GM19468 (cell line): Measurements from ENCODE around the gene KCNA2.

ENCODE experiments used
- ATAC-seq: cut with Tn5 transposase; IDR thresholded peaks from one replicate; pipeline ENCODE4 v1.9.1; 2021; ENCODE audit warnings: mild to moderate bottlenecking, moderate library complexity, moderate number of reproducible peaks; ENCODE audit not compliant: unreplicated experiment; ENCODE audit errors: extremely low read depth

KCNA2 gene

DNA sequence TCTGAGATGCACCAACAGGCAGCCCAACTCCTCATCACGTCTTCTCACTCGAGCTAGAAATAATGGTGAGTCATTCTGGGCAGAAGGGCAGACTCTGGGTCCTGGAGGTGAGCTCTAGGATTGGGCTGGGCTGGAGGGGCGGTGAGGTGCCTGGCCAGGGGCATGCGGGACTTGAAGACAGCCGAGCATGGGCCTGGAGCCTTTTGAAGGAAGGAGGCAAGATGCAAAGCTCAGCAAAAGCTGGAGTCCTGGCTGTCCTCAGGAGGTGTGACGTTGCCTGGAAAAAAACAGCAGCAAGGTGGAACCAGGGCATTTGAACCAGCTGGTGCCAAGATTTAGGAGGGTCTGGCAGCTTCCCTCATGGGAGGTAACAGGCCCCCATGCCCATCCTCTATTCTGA lies 712 bp downstream of the KCNA2 start:
- no peak for ATAC-seq

DNA sequence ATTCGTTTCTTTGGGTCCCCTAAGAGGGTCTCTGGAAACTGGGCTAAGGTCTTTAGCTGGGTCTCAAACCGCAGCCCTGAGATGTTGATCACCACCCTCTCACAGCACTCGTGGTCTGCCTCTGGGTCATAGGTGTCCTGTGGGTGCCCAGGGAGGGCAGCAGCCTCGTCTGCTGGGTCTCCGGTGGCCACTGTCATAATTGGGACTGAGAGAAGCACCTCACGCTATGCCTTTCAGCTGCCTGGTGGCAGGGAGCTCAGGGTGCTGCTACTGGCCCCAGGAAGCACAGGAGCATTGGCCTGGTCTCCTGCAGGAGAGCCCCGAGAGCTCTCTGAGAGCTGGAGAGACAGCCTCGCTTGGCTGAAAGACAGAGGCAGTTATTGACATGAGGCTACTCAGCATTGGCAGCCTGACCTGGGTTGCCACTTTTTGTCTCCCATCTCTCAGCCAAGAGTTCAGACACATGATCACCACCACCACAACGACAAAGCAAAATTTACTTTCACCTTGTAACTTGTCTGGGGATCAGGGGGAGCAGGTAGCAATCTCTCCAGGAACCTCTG lies 1.5 kb downstream of the KCNA2 start:
- ATAC-seq, result no peak

DNA sequence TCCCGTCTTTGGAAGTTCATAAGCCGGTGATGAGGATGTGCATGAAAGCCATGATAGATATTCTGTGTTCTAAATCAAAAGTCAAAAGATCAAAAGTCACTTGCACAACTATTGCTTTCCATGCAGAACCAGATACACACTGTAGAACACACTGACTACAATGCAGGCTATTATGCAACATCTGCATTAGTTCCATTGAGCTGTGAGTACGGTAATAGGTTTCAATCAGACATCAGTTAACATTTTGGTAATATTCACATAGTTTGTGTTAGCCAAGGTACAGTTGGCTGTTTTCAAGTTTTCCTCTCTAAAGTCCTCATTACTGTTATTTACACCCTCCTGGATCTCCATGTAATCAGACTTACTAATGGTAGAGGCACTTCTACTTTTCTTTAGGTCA lies 3.1 kb downstream of the KCNA2 start:
- ATAC-seq, result no peak

DNA sequence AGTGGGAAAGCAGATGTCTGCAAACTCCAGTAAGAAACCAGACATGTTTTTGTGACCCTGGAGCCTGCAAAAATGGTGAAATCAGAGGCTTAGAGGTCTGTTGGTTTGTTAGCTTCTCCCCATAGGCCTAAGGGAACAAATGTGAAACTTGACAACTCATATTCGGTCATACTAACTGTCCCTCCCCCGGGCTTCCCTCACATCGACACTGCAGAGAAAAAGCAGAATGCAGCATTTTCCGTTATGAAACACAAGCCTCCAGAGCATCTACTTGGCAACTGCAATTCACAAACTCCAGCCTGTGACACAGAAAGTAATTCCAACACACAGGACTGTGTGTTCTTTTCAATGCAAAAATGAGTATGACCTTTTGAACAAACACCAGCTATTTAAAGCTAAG lies 3.7 kb downstream of the KCNA2 start:
- no peak for ATAC-seq

DNA sequence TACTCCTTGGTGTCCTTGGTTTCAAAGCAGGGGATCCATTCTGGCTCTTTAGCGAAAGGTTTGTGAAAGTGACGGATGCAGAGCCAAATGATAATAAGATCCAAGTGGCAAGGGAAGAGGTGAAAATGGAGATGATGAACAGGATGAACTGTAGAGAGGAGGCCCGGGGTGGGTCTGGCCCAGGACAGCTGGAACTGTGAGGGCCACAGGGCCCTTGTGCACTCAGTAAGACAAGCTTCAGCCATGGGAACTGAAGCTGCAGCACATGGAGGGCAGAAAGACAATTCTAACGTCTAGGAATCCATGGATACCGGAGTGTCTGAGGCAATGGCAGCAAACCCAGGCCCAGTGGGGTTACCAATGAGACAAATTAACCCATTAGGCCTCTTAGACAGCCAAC lies 4.8 kb downstream of the KCNA2 start:
- no peak for ATAC-seq

DNA sequence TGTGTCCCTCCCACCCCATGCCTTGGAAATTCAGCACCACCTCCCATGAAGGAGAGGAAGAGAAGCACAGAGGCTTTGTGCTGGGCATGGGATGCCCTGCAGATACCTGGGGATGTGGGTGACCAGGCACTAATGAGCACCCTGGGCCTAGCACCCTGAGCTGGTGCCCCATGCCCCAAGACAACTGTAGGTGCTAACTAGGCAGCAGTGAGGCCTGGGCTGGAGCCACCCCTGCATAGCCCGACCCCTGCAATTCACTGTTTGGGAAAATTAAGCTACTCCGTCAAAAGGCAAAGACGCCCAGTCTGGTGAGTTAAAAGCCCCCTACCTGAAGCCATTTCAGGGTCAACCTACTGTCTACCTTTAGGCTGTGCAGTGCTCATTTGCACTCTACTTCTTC lies 5.4 kb downstream of the KCNA2 start:
- no peak for ATAC-seq

DNA sequence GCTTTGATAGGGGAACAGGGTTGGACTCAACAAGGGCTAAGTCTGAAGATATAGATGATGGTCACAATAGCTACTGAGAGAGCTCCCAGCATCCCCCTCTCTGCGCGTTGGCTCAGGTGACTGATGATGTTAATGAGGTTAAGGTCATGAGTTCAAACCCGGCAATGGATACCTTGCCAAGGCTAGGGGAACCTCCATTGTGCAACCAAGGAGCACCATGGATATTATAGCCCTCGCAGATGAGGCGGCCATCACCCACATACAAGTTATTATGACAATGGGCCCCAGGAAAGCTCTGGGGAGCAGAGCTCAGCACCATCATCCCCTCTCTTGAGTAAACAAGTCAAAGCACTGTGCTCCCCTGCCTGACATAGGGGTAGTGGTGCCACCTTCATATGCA lies 8.2 kb downstream of the KCNA2 start:
- no peak for ATAC-seq

DNA sequence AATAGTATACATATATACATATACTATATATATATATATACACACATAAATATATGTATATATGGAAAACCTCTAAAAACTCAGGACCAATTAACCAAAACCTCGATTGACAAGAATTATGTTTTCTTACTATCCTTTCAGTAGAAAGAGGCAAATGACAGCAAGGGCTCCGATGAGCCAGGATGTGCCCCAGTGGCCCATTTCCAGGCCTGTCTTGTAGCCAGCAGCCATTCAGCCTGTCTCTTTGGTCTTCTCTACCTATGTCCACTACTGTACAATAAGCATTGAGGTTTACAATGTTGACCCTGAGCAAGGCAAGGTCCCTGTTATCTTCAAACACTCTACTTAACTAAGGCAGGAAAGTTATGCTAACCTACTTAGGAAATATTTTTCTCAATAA lies 9.8 kb downstream of the KCNA2 start:
- no peak for ATAC-seq

DNA sequence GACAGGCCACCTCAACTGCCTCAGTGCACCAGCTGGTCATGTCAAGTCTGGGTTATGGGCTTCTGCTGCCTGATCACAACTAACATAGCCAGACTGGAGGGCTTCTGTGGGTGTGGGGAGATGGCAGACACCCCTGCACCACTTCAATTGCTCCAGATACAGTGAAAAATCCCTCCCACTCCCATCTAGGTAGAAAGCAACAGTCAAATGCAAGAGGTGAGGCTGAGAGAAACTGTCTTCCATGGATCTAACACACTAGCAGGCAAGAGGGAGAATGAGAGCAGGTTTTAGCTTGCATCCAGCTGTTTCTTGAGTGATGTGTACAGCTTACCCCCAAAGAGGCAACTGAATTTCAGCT lies 10.8 kb downstream of the KCNA2 start:
- ATAC-seq, result no peak

DNA sequence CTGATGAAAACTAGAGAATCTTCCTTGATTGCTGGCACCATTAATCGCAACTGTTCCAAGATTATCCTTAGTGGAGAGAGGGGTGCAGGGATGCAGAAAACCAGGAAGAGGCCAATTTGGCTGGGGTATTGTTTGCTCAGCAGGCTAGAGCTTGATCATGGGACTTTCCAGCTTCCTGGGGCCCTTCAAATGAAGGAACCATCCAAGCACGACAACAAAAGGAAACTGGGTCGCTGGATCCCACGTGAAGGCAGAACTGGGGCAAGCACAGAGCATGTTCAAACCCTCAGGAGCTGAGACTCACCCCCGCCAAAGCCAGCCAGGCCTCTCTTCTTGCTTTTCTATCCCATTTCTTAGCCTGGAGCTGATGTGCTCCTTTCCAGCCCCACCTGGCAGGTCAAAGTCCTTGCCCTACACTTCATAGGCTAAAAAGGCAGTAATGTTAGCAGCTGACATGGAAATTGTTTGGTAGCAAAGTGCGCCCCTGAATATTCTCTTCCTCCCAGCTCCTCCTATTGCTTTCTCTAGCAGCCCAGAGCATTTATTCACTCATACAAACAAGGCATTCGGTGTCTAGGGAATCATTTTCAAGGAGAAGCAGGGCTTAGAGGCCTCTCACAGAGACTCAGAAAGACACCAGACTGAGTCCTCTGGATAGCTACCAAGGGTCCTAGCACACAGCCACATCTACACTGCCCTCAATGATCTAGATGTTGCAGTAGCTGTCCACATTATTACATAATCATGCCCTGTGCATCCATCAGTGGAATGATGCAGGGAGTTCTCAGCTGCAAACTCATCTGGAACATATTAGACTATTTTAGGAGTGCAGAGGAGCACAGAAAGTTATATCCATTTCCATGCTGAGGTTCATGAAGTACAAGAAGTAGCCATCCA lies 11.5 kb downstream of the KCNA2 start:
- no peak for ATAC-seq

DNA sequence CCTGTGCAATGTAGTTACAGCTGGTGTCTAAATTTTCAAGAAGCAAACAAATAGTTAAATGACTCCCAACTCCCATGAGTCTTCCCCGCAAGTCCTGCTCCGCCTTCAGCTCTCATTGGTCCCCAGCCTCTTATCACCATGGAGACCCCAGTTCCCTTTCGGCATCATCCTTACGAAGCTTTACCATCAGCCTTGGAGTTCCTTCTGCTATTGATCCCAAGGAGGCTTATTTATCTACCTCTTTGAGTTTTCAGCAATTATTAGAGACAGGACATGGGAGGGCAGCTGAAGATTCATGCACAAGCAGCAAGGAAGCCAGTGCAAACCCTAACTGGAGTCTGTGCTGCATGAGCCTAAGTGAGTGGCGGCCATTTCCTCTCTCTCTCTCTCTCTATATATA lies 12.3 kb downstream of the KCNA2 start:
- ATAC-seq, result no peak

DNA sequence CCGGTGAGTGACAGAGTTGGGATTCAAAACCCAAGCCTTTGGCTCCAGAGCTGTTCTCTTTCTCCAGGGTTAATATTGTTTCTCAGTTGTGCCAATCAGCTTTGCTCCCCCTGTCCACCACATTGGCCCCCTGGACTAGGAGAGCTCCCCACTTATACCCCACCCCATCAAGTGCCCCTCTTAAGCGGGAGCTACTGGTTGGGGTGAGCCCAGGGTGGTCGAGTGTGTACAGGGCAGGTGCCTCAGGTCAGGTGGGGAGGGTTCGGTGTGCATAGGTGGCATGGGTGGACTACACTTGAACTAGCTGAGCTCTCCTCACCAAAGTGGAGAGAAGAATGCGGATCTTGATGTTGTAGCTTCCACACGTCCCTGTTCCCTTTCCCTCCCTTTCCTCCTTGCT lies 14.2 kb downstream of the KCNA2 start:
- no peak for ATAC-seq

DNA sequence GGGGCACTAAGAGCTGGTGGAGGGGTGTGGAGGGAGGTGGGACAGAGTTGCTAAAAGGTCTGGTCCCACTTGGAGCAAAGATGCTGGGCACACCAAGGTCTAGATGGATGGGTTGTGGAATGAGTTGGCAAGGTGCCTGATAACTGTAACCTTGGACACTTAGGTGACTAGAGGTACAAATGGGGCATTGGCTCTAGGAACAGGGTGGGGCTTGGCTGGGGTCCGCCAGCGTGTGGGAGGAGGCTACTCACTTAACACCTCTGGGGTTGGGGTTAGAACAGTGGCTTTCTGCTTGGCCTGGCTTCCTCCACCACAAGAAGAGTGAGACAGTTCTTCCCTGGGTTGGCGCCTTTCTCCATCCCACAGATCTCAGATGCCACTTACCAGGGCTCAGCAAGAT lies 17.2 kb downstream of the KCNA2 start:
- ATAC-seq, result no peak

DNA sequence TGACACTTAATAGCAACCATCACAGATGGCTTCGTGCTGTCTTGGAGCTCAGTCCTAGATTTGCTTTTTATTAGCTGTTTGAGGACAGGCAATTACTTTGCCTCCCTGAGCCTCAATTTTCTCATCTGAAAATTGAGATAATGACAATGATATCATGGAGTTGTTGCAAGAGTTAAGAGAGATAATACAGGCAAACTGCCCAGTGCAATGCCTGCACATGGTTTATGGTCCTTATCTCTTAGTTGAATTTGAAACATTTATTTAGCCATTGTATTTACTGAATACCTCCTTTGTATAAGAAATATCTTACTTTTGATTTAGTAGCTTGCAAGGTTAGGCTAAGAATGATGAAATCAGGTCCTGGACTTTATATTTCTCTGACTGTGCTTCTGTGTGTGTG lies 17.7 kb downstream of the KCNA2 start:
- no peak for ATAC-seq

DNA sequence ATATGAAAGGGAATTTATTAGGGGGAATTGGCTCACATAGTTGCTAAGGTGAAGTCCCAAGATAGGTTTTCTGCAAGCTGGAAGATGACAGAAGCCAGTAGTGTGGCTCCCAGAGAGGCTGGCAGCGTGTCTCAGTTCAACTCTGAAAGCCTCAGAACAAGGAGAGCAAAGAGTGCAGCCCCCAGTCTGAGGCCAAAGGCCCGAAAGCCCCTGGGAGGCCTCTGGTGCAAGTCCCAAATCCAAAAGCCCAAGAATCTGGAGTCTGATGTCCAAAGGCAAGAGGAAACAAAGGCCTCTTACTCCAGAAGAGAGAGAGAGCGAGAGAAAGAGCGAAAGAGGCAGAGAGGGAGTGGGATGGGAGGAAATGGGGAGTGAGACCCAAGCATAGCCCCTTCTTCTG lies 18.3 kb downstream of the KCNA2 start:
- no peak for ATAC-seq

DNA sequence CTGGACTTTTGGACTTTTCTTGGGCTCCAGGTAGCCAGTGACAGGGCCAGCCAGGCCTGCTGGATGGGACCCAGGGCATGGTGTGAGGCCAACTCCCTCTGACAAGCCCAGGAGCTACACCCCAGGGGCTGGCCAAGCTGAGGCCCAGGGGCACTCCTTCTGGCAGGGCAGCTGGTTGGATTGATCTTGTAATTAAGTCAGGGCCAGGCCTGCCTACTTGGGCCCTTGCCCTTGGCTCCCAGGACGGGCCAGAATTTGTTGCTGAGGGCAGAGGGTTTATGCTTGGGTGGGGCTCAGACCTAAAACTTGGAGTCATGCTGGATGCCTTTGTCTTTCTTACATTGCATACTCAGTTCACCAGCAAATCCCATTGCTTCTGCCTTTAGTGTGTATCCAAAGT lies 20.7 kb downstream of the KCNA2 start:
- no peak for ATAC-seq

DNA sequence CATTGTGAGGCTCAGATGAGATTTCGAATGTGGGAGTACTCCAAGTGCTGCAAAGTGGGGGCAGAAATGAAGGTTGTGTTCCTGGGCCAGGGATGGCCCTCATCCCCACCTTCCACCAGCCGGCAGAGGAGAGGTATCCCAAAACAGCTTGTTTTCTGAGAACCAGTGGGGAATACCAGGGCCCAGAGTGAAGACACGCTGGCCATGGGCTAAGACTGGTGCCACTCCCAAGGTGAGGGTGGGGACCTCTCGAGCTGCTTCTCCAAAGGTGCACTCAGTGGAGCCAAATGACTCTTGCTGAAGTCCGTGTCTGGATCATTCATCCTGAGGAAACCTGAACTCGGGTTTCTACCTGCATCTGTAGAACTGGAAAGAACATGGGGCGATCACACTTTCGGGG lies 22.1 kb downstream of the KCNA2 start:
- ATAC-seq, result no peak

DNA sequence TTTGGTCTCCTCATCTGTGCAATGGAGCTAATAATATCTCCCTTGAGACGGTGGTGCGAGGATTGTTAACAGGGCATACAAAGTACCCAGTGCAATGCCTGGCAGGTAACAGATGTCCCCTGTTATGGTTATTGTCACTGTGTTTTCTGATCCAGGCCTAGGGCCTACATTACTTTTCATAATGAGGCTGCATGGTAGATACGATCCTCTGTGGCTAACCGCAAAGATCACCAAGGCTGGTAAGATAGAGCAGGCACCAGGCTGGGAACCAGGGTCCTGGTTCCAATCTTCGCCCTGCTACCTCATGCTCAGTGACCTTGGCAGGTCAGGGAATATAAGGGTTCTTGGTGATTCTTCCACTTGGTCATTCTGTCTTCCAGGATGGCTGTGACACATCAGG lies 22.7 kb downstream of the KCNA2 start:
- ATAC-seq, result no peak

DNA sequence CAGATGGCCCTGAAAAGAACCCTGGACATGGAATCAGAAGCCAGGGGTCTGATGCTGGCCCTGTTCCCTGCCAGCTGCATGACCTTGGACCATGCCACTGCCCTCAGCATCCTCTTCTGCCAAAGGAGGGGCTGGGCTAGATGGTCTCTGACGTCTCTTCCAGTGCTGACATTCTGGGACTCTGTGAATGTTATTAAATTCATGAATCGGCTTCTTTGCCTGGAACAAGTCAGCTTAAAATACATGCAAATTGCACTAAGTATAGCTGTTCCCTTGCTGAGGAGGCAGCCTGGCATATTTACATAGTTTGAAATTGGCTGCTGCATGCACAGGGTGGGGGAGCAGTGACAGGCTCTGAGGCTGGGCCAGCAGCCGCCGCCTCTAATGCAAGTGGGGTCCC lies 23.8 kb downstream of the KCNA2 start:
- ATAC-seq, result no peak

DNA sequence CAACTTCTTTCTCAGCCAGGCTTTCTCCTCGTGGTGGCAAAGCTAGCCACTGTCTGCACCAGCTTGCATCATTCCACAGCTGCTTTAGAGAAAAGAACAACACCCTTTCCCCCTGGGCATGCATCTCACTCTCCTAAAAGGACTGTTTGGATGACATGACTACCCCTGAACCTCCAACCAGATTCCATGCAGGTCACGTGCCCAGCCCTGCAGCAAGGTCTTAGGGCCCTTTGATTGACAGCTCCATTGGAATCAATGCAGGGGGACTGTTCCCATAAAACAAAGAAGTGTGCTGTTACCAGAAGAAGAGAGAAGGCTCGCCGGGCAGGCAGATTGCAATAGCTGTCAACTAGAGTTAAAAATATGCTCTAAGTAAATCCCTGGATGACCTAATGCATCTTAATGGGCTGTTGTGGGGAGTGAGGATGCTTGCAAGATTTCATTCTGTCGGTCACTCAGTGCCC lies 24.4 kb downstream of the KCNA2 start:
- ATAC-seq, result no peak

DNA sequence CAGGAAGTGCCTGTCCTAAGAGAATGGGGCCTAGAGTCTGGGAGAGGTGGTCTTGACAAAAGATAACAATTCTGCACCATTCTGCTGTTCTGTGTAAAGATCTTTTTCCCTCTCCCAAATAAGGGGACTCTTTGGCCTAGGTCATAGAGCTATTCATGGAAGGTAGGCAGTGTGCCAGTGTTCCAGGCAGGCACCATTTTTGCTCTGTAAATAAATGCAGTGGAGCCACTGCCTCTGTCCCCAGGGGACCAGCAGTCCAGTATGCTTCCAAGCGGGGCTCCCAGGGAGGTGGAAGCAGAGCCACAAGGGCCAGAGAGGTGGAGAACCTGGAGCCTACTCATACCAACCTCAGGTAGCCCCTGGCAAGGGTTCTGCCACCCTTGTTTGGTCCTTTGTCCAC lies 25.9 kb downstream of the KCNA2 start:
- ATAC-seq, result no peak

DNA sequence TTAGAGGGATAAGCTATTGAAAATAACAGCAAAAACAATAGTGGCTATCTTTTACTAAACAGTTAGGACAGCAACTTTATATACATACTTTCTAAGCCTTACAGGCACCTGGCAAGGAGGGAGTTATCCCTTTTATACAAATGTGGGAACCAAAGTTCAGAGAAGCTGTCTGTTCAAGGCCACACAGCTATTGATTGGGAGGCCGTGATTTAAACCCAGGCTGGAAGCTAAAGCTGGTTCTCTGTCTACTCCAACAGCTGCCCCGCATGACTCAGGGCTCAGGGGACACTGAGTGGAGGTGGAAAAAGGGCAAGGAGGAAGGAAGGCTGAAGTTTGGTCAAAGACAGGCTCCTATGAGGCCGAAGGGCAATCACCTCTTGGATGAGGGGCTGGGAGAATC lies 26.7 kb downstream of the KCNA2 start:
- no peak for ATAC-seq
